ENCODE results near the gene TERB1.

TERB1 gene

GRCh38 chr16:66741950-66742808 is 59.2 kb downstream of the TERB1 start:
- no peak for DNase-seq

DNA sequence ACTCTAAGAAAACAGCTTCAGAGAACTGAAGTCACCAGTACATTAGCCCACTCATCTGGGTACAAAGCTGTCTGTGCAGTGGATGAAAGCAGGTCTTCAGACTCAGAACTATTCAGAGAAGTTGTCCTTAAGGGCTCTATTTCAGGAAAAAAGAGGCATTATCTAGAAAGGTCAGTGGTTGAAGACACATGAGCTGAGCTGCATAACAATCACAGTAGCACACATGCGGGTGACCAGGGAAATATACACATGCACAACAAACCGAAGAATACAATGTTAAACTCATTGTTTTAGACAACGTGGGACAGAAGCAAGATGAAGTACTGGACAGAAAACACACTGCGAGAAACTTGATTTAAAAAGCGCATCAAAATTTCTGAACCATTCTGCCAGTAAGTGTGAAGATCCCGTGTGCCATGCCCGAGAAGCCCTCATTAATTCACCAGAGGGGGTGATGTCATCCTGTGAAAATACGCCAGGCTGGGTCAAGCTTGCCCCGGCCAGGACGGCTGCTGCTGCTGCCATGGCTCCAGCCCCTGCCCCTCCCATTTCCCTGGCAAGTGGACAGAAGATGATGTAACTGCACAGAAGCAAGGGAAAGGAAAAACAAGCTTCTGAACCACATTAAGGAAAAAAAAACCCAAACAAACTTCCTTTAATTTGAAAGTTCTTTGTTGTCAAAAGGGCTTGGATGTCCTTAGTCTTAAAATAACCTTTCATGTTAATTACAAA is 60.0 kb downstream of the TERB1 start:
- no peak for DNase-seq

- DNase-seq, result no peak
Observed at GRCh38 chr16:66740533-66740932, 60.9 kb downstream of the TERB1 start.

DNA sequence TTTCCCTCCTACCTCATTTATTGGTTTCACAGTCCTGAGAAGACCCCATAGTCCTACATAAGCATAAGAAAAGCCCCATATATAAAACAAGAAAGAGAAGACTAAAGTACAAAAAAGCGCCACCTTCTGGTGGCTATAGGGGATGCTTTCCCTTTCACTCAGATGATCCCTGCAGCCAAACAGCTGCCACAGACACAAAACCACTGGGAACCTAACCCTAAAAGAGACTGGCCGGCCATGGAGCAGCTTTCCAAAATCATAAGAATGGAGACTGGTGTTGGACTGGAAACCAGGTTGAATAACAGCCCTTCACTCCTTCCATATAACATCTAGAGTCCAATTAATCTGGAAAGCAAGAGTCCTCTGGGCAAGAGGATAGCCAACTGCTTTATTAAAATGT is 61.4 kb downstream of the TERB1 start:
- peak; percentile 68 for DNase-seq

DNA sequence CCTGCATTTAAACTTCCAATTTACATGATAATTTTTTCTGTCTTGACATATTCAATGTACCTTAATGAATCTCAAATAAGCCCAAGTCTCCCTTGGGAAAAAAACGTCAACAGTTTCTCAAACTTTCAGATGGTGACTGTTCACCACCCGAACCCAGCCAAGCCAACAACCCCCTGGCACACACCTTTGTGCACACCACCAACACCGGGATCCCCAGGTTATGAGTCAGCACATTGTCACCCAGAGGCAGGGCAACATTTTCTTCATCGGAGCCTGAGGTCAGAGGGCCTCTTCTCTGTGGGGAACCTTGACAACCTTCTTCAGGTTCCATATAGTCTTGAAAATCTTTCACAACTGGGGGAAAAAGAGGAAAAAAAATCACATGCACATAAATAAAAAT is 65.5 kb downstream of the TERB1 start:
- DNase-seq, result no peak

- no peak for DNase-seq
Observed at GRCh38 chr16:66731101-66731500, 70.3 kb downstream of the TERB1 start.

DNA sequence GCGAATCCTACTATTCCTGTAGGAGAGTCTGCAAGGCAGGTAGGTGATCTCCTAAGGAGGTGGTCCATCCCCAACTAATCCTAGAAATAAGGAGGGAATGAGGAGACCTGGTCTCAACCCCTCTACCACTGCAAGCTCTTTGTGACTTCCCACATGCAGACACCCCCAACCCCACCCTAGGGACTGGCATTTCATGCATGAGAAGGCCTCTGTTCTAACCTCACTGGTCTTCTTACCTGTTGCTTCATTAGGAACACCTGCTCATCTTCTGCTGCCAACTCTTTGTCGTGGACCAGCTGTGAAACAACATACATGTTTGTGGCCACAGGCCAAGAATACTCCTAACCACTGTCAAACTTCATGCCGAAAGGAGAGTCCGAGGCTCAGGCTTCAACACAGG is 72.6 kb downstream of the TERB1 start:
- DNase-seq, result no peak

DNA sequence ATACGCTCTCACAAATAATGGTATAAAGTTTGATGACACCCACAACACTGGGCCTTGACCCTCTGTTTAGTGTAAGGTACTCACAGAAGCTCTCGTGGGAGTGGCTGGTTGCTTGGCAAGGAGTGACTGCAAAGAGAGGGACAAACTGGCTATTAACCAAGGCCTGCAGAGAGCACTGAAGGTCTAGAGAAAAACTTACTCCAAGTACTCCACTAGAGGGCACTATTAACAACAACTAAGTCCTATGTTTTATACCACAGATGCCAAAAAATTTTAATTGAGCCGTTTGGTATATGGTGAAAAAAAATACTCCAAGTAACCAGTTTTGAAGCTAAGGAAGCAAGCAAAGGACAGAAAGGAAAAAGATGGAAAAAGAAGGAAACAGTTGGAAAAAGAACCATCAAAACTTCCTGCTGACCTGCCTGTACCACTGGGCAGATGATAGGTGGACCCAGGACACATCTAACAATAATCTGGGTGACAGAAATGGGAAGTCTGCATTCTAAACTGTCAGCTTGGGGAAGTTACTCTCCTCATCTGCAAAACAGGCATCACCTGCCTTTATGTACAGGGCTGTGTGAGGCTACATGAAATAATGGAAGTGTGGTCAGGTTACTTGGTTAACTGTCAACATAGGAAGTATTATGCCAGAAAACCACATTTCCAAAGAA is 73.1 kb downstream of the TERB1 start:
- DNase-seq, result no peak

DNA sequence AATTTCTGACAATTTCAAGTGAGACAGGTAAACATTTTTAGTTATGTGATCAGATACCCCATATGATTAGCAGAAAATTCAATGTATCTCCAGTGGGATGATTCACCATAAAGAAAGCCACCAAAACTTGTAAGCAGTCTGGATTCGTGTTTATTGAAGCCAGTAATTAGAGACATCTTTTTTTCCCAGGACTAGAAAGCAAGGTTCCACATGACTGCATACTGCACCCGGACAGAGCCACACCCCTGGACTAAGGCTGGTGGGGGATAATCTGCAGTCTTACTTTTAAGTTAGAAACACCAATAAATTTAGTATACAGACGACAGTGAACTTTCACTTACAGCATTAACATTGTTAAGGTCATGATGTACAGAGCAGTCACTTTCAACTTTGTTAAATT is 80.6 kb downstream of the TERB1 start:
- no peak for DNase-seq

- DNase-seq, result no peak
Observed at GRCh38 chr16:66719246-66719645, 82.1 kb downstream of the TERB1 start.

GRCh38 chr16:66717776-66718175 is 83.6 kb downstream of the TERB1 start:
- DNase-seq, result no peak

- DNase-seq, result no peak
Observed at GRCh38 chr16:66717112-66717675, 84.2 kb downstream of the TERB1 start.

- no peak for DNase-seq
Observed at GRCh38 chr16:66714654-66715307, 86.6 kb downstream of the TERB1 start.

GRCh38 chr16:66714062-66714461 is 87.3 kb downstream of the TERB1 start:
- no peak for DNase-seq

GRCh38 chr16:66713076-66713475 is 88.3 kb downstream of the TERB1 start:
- DNase-seq, result no peak

DNA sequence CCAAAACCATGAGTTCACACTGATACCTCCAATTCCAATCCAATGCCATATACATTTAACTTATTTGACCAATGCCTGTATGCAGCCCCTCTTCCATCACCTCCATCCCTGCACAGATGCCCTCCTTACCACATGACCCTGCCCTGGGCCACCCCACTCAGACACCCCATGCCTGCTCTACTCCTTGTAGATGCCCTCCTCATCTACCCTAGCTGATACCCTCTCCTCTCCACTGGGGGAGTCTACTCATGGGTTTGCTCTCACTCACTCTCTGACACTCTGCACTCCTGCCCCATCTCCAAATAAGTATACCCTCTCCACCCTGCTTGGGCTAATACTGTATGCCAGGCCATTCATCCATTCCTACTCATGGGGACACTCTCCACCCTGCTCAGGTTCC is 88.9 kb downstream of the TERB1 start:
- DNase-seq, result no peak

DNA sequence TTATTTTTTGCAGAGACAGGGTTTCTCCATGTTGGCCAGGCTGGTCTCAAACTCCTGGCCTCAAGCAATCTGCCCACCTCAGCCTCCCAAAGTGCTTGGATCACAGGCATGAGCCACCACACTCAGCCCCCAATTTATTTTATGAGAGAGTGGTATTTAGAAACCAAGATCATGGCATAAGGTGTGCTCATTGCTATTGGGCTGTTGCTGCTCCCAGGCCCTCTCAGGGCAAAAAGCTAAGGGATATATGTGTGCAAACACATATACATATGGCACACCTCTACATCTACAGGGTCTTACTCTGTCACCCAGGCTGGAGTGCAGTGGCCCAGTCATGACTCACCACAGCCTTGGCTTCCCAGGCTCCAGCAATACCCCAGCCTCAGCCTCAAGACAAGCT is 89.8 kb downstream of the TERB1 start:
- DNase-seq, result no peak

GRCh38 chr16:66706506-66706880 is 94.9 kb downstream of the TERB1 start:
- DNase-seq, result no peak

GRCh38 chr16:66705790-66706505 is 95.4 kb downstream of the TERB1 start:
- DNase-seq, result no peak

Measured in activated effector memory CD4-positive, alpha-beta T cell treated with anti-CD3 and anti-CD28 coated beads, Interleukin-2, amount 50 U/mL, for 16 hours (primary cell).